ENCODE results near the gene CAMTA1. TPM values are rescaled to one million over a fixed set of nuclear protein-coding genes. Genes with fewer than 3 reads are reported as not detected.

Gene CAMTA1
- total RNA-seq, 1 donor from 2014 or later = 34.4 TPM

GRCh38 chr1:6935911-6936690, 150.8 kb downstream of the CAMTA1 start:
- ATAC-seq = no peak

DNA sequence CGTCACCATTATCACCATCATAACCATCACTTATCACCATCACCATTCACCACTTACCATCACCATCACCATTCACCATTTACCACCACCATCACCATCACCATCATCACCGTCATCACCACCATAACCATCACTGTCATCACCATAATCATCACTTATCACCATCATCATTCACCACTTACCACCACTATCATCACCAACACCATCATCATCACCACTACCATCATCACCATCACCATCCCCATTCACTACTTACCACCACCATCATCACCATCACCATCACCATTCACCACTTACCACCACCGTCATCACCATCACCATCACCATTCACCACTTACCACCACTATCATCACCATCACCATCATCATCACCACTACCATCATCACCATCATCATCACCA, 151.8 kb downstream of the CAMTA1 start:
- ATAC-seq = no peak

- ATAC-seq = no peak
Observed at GRCh38 chr1:6939363-6939762, 154.1 kb downstream of the CAMTA1 start.

DNA sequence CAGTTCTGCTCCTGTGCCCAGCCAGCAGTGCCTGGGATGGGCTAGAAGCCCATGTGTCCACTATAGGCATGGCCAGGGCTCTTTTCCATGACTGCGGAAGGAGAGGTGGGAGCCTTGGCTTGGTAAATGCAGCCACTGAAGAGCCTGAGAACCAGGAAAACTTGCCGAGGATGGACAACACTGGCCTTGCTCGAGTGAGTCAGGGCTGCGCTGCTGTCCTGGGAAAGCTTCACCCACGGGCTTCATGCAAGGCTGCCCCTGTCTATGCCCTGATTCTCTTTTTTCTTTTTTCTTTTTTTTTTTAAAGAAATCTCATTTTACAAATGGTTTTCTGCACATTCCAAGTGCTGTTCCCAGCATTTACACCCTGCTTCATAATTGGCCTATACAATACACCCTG, 156.5 kb downstream of the CAMTA1 start:
- ATAC-seq = no peak

DNA sequence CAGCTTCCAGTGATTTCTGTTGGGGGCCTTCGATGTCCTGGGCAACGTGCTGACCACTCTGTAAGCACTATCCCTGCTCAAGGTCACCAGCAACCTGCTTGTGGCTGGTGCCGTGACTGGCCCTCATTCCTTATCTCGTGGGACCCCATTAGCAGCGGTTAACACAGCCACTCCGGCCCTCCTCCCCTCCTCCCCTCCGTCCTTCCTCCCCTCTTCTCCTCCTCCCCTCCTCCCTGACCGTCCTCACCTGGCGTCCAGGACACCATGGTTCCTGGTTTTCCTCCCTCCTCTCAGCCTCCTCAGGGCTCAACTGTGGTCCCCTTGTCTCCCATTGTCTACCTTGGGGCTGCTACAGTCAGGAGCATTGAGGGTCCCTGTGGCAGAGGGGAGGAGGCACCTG, 157.7 kb downstream of the CAMTA1 start:
- ATAC-seq = no peak

DNA sequence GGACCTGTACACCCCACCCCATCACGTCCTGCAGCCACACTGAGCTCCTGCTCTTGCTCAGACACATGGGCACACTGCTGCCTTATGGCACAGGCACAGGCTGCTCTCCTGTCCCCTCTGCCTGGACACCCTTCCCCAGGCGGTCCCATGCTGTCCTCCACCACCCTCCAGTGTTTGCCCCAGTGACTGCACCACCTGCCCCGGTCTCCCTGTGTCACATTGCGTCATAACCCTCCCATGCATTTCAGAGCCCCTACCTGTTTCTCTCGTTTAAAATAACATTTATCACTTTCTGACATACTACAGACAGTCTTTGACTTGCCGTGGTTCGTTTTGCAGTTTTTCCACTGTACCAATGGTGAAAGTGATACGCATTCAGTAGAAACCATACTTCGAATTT, 159.2 kb downstream of the CAMTA1 start:
- ATAC-seq = no peak

DNA sequence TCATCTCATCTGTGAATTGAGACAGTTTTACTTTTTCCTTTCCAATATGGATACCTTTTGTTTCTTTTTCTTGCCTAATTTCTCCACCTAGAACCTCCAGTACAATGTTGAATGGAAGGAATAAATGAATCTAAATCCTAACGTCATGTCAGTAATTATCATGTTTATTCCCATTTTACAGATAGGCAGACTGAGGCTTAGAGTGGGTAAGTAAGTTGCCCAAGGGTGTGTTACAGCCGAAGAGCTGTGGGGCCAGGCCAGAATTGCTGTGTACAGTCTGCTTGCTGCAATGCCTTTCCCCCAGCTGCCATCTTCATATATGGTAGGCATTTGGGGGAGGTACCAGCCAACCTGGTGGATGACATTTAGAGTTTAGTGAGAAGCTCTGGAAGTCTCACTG, 162.7 kb downstream of the CAMTA1 start:
- ATAC-seq = no peak

DNA sequence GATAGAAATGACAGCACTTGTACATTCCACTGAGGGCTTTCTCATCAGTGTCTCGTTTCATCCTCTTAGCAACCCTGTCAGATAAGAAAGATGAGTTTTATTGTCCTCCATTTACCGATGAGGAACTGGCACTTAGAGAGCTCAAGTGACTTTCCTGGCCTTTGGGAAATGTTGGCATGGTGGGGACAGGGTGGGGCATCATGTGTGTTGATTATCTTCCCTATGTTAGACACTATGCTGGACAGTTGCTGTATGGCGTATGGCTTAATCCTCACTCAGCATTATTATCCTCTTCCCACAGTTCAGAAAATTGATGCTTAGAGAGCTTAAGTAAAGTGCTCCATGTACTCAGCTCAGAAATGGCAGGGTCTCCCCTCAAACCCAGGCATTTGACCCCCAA, 163.2 kb downstream of the CAMTA1 start:
- ATAC-seq = no peak

- ATAC-seq = no peak
Observed at GRCh38 chr1:6948861-6949260, 163.6 kb downstream of the CAMTA1 start.

DNA sequence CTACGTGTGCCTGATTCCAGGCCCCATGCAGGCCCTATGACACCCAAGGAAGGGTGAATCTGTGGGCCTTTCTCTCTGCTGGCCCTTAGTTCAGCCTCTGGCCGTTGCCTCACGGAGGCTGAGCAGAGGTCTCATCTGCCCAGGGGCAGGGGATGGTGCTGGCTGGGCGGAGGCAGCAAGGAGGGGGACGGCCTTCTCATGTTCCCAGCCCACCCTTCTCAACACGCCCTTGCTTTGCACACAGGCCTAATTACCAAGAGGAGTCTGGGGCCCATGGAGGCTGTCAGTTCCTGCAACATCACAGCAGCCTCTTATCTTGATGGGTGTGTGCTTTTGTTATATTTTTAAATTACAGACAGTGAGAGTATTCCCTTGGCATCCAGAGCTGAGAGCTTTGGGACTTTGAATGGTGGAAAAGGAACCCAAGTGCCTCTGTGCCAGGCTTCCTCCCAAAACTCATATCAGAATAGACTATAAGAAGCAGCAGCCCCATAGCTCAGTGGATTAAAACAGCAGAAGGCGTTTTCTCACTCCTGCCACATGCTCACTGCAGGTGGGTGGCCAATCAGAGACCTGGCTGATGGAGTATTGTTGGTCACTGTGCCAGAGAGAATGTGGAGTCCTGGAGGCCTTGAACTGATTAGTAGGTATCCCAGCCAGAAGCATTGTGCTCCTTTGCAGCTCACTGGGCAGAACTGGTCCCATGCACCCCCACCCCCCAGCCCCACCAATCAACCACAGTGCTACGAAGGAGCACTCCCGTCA, 164.9 kb downstream of the CAMTA1 start:
- ATAC-seq = no peak

GRCh38 chr1:6951536-6951935, 166.3 kb downstream of the CAMTA1 start:
- ATAC-seq = no peak

GRCh38 chr1:6953216-6953615, 168.0 kb downstream of the CAMTA1 start:
- ATAC-seq = no peak

- no peak for ATAC-seq
Observed at GRCh38 chr1:6953907-6954364, 168.7 kb downstream of the CAMTA1 start.

- no peak for ATAC-seq
Observed at GRCh38 chr1:6954591-6954990, 169.3 kb downstream of the CAMTA1 start.

- peak; percentile 78 for ATAC-seq
Observed at GRCh38 chr1:6955357-6956094, 170.3 kb downstream of the CAMTA1 start.

DNA sequence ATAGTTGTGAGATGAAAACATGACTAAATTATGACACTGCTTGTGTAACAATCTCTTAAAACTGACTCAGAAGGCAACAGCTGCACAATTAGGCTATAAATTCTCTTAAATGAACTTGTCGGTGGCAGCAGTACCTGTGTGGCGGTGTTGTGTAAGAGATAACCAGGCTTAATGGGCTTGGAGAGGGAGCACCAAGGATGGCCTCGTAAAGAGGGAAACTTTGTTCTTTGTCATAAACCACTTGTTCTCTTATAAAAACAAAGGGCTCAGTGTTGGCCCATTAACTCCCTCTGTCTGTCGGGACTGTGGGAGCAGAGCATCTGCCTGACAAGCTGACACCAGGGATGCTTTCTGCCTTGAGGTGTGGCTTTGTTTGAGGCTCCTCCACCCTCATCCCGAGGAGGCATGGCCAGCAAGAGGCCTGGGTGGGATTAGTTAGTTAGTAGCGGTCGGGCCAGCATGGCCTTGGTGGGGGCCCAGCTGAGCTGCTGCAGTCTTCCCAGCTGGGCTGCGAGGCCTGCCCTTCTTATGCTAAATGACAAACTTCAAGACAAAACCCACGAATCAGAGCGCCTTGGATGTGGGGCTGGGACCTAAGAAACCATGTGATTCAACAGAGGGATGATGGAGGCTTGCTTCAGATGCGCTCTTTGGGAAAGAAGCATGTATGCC, 171.4 kb downstream of the CAMTA1 start:
- ATAC-seq = no peak

DNA sequence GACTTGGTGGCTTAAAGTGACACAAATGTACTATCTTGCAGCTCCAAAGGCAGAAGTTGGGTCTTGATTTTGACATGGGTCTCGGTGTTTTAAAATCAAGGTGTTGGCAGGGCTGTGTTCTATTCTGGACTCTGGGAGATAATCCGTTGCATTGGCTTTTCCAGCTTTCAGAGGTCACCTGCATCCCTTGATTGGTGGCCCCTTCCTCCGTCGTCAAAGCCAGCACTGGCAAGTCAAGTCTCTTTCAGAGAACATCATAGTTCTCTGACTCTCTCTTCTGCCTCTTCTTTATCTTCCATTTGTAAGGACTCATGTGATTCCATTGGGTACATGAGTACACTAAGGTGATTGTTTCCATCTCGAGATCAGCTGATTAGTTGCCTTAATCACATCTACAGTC, 172.1 kb downstream of the CAMTA1 start:
- ATAC-seq = no peak

GRCh38 chr1:6958407-6959030, 173.3 kb downstream of the CAMTA1 start:
- ATAC-seq = no peak

GRCh38 chr1:6959491-6959890, 174.2 kb downstream of the CAMTA1 start:
- ATAC-seq = no peak

- ATAC-seq = no peak
Observed at GRCh38 chr1:6960291-6960811, 175.1 kb downstream of the CAMTA1 start.

DNA sequence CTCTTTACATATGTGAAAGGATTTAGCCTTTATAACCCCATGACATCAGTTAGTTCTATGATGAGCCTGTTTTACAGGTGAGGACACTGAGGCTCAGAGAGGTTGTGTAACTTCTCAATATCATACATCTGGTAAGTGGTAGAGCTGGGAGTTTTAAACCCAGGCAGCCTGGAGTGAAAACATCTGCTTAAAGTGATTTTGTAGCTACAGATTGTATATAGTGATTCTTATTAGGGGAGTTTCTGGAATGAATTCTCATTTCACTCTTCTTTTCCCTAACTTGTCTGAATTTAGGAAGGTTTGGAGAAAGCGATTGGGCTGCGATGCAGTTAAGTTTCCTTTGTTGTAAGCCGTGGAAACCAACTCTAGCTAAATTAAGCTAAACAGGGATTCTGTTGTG, 175.6 kb downstream of the CAMTA1 start:
- no peak for ATAC-seq

GRCh38 chr1:6961289-6961688, 176.0 kb downstream of the CAMTA1 start:
- ATAC-seq = no peak
